Forelimb muscle (tissue), 1 donor: ENCODE results near the gene FAM20A. TPM values are rescaled to one million over a fixed set of nuclear protein-coding genes. Genes with fewer than 3 reads are reported as not detected.

Experiments
- DNase-seq: peaks from one replicate; pipeline ENCODE4 v3.0.0-alpha.2; 2013; ENCODE audit warnings: low read depth
- polyA plus RNA-seq: library from polyadenylated mRNA; unstranded; fragments of 120-200 nt; gene quantifications from one replicate; pipeline ENCODE4 v1.2.1, GENCODE V29; 2013; ENCODE audit not compliant: insufficient read length

Gene FAM20A
- polyA plus RNA-seq, 1 donor, result 7.8 TPM

DNA sequence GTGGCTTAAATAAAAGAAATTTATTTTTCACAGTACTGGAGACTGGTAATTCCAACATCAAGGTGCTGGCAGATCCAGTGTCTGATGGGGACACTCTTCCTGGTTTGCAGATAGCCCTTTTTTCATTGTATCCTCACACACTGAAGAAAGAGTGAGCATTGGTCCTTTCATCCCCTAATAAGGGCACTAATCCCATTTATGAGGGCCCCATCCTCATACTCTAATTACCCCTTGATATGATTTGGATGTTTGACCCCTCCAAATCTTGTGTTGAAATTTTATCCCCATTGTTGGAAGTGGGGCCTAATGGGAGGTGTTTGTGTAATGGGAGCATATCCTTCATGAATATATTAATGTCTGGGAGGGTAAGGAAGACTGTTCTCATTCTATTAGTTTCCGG lies 9.4 kb upstream of the FAM20A start:
- DNase-seq, result no peak

- DNase-seq, result no peak
Observed at GRCh38 chr17:68608515-68609130, 7.5 kb upstream of the FAM20A start.

DNA sequence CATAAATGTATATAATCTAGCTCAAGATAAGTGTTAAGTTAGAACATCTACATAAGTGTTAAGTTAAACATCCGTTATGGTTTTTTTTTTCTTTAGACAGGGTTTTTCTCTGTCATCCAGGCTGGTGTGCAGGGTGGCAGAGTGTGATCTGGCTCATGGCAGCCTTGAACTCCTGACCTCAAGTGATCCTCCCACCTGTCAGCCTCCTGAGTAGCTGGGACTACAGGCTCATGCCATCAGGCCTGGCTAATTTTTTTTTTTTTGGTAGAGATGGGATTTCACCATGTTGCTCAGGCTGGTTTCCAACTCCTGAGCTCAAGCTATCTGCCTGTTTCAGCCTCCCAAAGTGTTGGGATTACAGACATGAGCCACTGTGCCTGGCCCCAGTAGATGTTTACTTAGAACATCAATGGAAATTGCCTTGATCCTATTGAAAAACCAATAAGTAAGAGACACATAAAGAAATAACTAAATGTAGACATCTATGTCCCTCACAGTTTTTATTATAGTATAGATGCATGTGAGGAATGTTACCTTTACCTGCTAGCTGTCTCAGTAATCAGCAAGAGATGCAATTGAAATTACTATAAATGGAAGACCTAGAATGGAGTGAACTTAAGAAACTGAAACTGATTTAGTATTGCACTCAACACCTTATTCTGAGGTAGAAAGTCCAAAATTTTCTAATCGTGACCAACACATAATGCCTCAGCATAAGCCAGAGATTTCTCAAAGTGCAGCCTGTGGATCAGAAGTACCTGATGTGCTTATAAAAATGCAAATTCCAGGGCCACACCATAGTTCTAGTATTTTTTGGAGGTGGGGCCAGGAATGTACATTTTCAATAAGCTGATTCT lies 5.5 kb upstream of the FAM20A start:
- DNase-seq, result no peak

DNA sequence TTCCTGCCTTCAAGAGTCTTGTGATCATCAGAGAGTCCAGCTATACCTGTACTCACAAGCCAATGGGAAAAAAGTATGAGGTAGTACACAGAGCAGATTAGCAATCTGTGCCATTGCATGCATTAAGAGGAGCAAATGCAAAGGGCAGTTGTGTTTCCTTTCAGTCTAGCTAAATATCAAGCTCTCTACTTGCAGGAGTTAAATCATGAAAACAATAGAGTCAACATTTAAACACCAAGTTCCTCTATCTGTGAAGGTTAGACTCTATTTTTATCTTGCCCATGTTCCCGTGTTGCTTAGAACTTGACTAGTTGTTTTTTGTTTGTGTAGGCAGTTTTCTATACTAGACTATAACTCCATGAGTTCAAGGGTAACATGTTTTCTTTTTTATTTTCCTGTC lies 4.7 kb upstream of the FAM20A start:
- no peak for DNase-seq

- no peak for DNase-seq
Observed at GRCh38 chr17:68603656-68604055, 2.5 kb upstream of the FAM20A start.

DNA sequence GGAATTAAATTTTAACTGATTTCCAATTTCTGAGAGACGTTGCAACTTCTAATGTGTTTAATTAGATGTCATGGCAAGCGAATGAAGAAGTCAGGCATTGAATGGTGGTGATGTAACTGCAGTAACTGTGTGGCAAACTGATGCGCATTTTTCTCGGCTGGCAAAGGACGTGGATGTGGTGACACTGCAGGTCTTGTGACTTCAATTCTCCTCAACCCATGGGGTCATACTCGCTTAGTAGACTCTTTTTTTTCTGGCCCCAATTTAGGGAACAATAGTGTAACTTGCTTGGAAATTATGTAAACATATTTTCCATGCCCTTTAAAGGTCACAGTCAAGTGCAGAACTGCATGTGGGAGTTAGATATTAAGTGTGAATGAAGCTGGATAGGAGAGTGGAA lies 1.9 kb upstream of the FAM20A start:
- no peak for DNase-seq

DNA sequence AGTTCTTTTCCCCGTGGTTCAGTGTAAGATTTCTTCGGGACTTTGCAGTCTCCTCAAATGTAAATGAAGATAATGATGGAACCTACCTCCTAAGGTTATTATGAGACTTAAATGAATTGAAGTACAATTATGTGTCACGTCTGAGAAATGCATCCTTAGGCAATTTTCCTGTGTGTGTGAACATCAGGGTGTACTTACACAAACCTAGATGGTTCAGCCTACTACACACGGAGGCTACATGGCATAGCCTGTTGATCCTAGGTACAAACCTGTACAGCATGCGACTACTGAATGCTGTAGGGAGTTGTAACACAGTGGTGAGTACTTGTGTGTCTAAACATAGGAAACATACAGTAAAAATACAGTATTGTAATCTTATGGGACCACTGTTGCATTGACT lies 1.1 kb upstream of the FAM20A start:
- DNase-seq, result no peak

DNA sequence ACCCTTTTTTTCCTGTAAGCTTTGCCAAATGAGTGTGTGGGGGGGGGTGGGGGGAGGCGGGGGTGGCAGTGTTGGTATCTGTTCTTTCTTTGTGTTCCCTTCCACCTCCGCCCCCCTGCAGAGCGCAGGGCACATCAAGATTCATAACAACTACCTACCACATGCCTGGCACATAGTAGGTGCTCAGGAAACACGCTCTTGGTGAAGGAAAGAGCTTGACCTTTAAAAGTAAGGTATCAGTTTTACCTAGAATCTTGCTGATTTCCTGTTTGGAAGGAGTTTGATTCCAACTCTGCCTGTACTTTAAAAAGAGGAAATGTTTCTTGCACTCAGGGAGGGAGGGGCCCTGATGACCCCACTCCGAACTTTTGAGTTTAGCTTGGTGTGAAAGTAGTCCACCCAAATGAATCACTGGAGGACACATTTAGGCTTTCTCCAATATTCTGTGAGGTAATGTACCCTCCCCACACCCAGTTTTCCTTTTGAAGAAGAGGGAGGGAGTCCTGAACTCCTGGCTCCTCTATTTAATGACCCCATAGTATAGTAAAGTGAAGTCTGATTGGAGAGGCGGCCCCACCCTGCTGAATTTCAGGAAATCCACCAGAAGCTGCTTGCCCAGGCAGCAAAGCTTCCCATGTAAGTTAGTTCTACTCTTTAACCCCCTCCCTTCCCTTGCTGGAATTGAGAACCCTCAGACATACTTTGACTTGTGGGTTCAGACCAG lies 560 bp upstream of the FAM20A start:
- no peak for DNase-seq

- no peak for DNase-seq
Observed at GRCh38 chr17:68600067-68600930, 868 bp downstream of the FAM20A start.

GRCh38 chr17:68599552-68600066 lies 1.6 kb downstream of the FAM20A start:
- no peak for DNase-seq

DNA sequence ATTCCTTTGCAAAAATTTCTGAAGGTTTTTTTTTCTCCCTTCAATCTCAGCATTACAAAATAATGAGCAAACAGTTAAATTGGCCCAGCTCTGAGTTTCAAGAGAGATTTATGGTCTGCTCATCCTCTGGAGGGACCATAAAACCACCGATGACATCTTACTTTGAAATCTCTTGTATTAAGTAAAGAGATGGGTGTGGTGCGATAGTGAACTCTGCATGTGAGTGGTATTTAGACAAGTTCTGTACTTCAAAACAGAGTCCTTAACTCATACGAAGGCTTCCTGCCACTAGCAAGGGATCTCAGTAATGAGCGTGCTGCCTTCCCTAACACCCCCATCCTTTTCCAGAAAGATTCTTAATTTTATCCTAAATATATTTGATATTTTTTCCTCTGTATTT lies 2.1 kb downstream of the FAM20A start:
- DNase-seq, result no peak

DNA sequence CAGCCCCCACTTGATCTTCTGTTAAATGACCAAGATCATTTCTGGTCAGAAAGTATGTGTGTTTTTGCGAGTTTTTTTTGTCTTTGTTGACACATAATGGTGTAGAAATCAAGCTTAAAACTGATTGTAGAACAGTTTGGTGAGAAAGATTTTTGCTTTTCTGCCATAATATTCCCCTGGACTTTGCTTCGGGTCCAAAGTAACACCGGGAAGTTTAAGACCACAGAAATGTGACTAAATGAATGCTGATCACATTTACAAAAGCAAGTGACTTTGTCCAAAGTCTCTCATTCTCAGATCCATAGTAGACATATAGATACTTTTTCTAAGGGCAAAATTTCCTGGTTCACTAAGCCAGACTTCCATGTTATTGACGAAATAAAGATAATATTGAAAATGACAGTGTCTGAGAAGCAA lies 2.6 kb downstream of the FAM20A start:
- DNase-seq, result no peak

DNA sequence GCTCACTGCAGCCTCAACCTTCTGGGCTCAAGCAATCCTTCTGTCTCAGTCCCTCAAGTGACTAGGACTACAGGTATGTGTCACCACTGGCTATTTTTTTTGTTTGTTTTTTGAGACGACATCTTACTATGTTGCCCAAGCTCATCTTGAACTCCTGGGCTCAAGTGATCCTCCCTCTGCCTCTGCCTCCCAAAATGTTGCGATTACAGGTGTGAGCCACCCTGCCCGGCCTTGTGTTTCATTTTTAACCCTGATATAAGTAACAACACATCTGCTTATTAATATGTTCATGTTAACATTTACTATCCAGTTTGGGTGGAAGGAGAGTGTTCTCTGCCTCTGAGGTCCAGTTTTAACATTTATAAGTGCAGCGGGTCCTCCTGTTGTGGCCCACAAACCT lies 3.1 kb downstream of the FAM20A start:
- DNase-seq, result no peak

- DNase-seq, result no peak
Observed at GRCh38 chr17:68596411-68596945, 4.7 kb downstream of the FAM20A start.

DNA sequence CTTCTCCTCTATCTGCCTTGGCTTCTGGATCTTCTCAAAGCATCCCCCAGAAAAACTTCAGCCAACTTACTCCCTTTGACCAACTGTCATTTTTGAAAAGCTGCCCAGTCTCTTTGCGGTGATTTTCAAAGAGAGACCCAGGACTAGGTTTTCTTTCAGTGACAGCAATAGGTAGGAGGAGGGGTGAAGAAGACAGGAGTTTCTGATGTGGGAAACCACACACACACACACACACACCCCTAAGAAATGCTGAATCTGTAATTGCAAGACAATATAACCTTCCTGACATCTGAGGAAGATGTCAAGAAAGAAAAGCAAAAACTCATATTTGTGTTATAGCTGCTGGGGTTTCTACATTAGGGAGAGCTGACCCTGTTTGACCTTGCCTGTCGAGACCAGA lies 5.2 kb downstream of the FAM20A start:
- no peak for DNase-seq

- no peak for DNase-seq
Observed at GRCh38 chr17:68595496-68595895, 5.7 kb downstream of the FAM20A start.

- DNase-seq, result no peak
Observed at GRCh38 chr17:68594552-68594951, 6.6 kb downstream of the FAM20A start.

GRCh38 chr17:68592682-68593641 lies 8.2 kb downstream of the FAM20A start:
- DNase-seq, result no peak

GRCh38 chr17:68592009-68592408 lies 9.2 kb downstream of the FAM20A start:
- no peak for DNase-seq

- DNase-seq, result no peak
Observed at GRCh38 chr17:68591583-68591982, 9.6 kb downstream of the FAM20A start.
